HEK293 (cell line): Measurements from ENCODE around the gene PCNX3.

ENCODE experiments used
- CTCF ChIP-seq: fragments of 450-650 bp; formaldehyde crosslinking; IDR thresholded peaks from 2 replicates; pipeline ENCODE4 v1.5.1; 2016; ENCODE audit warnings: missing biosample characterization, missing genetic modification characterization
- YY1 ChIP-seq: fragments of 450-650 bp; formaldehyde crosslinking; IDR thresholded peaks from 2 replicates; pipeline ENCODE4 v1.5.1; 2018; ENCODE audit warnings: missing biosample characterization, missing genetic modification characterization
- ZFP3 ChIP-seq: fragments of 450-650 bp; formaldehyde crosslinking; IDR thresholded peaks from 2 replicates; pipeline ENCODE4 v1.5.1; 2016; ENCODE audit warnings: low read depth, missing biosample characterization, missing genetic modification characterization
- ZNF148 ChIP-seq: fragments of 450-650 bp; formaldehyde crosslinking; IDR thresholded peaks from 2 replicates; pipeline ENCODE4 v1.5.0; 2017; ENCODE audit warnings: missing biosample characterization, missing genetic modification characterization, borderline replicate concordance

GRCh38 chr11:65634109-65634436, 18.5 kb downstream of the PCNX3 start:
- TF ChIP-seq ZFP3 = no peak
- TF ChIP-seq CTCF (tag by site-specific recombination) = no peak
- TF ChIP-seq YY1 (tag by site-specific recombination) = no peak
- no peak for TF ChIP-seq ZNF148 (tag by site-specific recombination)
